Measurements from ENCODE around the gene TRAPPC11.

The TRAPPC11 gene

GRCh38 chr4:183675625-183676024, 16.5 kb downstream of the TRAPPC11 start:
- ATAC-seq = peak; percentile 79
- TF ChIP-seq ZC3H10 (CRISPR knock-in tag; IDR thresholded peaks at IDR 0.05) (no peak), TCF4 (CRISPR knock-in tag; IDR thresholded peaks at IDR 0.05; ENCODE audit: borderline replicate concordance) (peak; percentile 82)

GRCh38 chr4:183681119-183681518, 22.0 kb downstream of the TRAPPC11 start:
- TF ChIP-seq OSR1 (CRISPR knock-in tag; IDR thresholded peaks at IDR 0.05) = no peak
- no peak for TF ChIP-seq POU6F1 (CRISPR knock-in tag; IDR thresholded peaks at IDR 0.05; ENCODE audit: borderline replicate concordance, low read depth)
- TF ChIP-seq TOX (CRISPR knock-in tag; IDR thresholded peaks at IDR 0.05; ENCODE audit: borderline replicate concordance) = no peak
- no peak for TF ChIP-seq CSDC2 (CRISPR knock-in tag; IDR thresholded peaks at IDR 0.05)
- no peak for TF ChIP-seq ZNF565 (CRISPR knock-in tag; conservative IDR thresholded peaks at IDR 0.05; ENCODE audit: low read depth)
- TF ChIP-seq PATZ1 (CRISPR knock-in tag; IDR thresholded peaks at IDR 0.05; ENCODE audit: borderline replicate concordance) = no peak
- TF ChIP-seq TSHZ2 (CRISPR knock-in tag; IDR thresholded peaks at IDR 0.05) = no peak
- TF ChIP-seq ZNF70 (CRISPR knock-in tag; IDR thresholded peaks at IDR 0.05) = no peak
- ATAC-seq = no peak

GRCh38 chr4:183686461-183686860, 27.4 kb downstream of the TRAPPC11 start:
- ATAC-seq = no peak
- no peak for TF ChIP-seq POU6F1 (CRISPR knock-in tag; IDR thresholded peaks at IDR 0.05; ENCODE audit: borderline replicate concordance, low read depth)
- no peak for TF ChIP-seq PATZ1 (CRISPR knock-in tag; IDR thresholded peaks at IDR 0.05; ENCODE audit: borderline replicate concordance)
- TF ChIP-seq ZNF8 (CRISPR knock-in tag; IDR thresholded peaks at IDR 0.05) = no peak
- TF ChIP-seq ZNF70 (CRISPR knock-in tag; IDR thresholded peaks at IDR 0.05) = no peak
- no peak for TF ChIP-seq ARNTL (CRISPR knock-in tag; IDR thresholded peaks at IDR 0.05; ENCODE audit: borderline replicate concordance, low read depth)
- TF ChIP-seq SNAI2 (CRISPR knock-in tag; IDR thresholded peaks at IDR 0.05) = no peak
- TF ChIP-seq TSHZ2 (CRISPR knock-in tag; IDR thresholded peaks at IDR 0.05) = no peak
- no peak for TF ChIP-seq CSDC2 (CRISPR knock-in tag; IDR thresholded peaks at IDR 0.05)
- no peak for TF ChIP-seq ZC3H10 (CRISPR knock-in tag; IDR thresholded peaks at IDR 0.05)
- no peak for TF ChIP-seq CREB5 (CRISPR knock-in tag; IDR thresholded peaks at IDR 0.05; ENCODE audit: low read depth)
- TF ChIP-seq GLIS3 (CRISPR knock-in tag; IDR thresholded peaks at IDR 0.05) = no peak
- no peak for TF ChIP-seq BACH2 (CRISPR knock-in tag; IDR thresholded peaks at IDR 0.05; ENCODE audit: borderline replicate concordance)
- no peak for TF ChIP-seq ZFP30 (CRISPR knock-in tag; IDR thresholded peaks at IDR 0.05)
- TF ChIP-seq PPARA (CRISPR knock-in tag; IDR thresholded peaks at IDR 0.05; ENCODE audit: borderline replicate concordance) = no peak
- no peak for TF ChIP-seq RARB (CRISPR knock-in tag; IDR thresholded peaks at IDR 0.05)
- TF ChIP-seq ISL1 (CRISPR knock-in tag; IDR thresholded peaks at IDR 0.05) = no peak
- no peak for TF ChIP-seq OSR1 (CRISPR knock-in tag; IDR thresholded peaks at IDR 0.05)
- TF ChIP-seq TCF4 (CRISPR knock-in tag; IDR thresholded peaks at IDR 0.05; ENCODE audit: borderline replicate concordance) = no peak
- TF ChIP-seq ZNF565 (CRISPR knock-in tag; conservative IDR thresholded peaks at IDR 0.05; ENCODE audit: low read depth) = no peak

All from SK-N-SH treated with all-trans-retinoic acid at 6 μM for 48 hours (cell line).